GM18517 (cell line): ENCODE results near the gene MKRN1.
"Not testable (repeated sequence)": the region's sequence is repeated elsewhere in the genome, so short reads cannot be mapped to it uniquely, and the experiment has no call there.

ENCODE experiments used
- ATAC-seq: cut with Tn5 transposase; IDR thresholded peaks from one replicate; pipeline ENCODE4 v1.9.1; 2021; ENCODE audit warnings: mild to moderate bottlenecking, moderate library complexity; ENCODE audit not compliant: unreplicated experiment

Gene MKRN1

DNA sequence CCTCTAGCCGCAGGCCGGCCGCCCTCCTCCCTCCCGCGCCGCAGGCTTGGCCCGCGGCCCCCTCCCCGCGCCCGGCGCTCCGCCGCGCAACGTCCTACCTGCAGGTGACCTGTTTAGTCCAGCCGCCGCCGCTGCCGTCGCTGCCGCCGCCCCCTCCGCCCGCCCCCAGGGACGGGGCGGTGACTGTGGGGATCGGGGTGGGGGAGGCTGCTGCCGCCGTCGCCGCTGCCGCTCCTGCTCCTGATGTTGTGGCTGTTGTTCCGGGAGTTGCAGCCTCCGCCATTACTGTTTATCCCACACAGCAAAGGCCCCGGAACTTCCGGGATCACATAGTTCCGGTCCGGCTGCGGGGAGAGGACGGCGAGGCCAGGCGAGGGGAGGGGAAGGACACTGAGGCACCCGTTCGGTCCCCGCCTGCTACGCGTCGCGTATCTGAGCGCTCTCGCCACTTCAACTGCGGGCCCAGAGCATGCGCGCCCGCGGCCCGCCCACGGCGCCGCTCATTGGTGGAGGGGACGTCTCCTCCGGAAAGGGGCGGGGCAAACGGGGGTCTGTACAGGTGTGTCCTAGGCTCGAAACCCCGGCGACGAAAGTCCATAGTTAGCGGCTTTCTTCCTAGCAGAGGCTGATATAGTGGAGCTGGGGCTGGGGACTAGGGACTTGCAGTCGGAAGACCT lies at the start of gene MKRN1:
MKRN1 (minus strand) TSS at position 444 of the 677 bp plus-strand sequence; CDS start at position 283, 161 bp downstream.
- ATAC-seq: peak; percentile 86

DNA sequence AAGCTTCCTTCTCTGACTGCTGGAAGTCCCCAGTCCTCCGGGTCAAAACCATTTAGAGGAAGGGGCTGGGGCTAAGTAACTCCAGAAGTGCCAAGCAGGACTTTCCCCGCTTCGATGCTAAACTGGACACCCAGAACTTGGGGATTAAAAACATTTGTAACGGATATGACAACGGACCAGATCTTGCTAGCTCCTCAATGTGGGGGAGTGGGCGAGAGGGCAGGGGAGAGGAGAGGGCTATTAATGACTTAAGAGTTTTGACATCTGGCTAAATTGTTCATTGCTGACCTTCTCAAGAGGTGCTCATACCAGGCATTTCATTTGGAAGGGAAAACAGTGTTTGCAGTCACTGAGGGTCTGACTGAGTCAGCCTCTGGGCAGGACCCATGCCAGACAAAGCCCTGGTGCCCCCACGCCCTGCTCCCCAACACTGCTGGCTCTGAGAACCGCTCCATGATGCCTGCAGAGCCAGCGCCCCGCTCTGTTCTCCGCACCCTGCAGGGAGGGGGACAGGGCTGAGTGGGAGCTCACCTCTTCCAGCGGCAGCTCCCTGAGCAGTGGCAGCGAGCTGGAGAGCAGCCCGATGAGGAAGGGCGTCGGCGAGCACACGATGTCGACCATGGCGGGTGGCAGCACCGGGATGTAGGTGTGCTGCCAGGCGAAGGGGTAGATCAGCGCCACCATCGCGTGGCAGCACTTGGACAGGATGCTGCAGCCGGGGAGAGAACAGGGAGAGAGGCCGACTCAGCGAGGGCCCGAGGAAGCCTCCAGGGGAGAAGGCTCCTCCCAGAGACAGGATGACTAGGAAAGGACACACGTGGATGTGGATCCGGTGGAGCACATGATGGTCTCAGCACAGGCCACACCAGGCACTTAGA lies 47.7 kb upstream of the MKRN1 start:
- ATAC-seq: no peak

DNA sequence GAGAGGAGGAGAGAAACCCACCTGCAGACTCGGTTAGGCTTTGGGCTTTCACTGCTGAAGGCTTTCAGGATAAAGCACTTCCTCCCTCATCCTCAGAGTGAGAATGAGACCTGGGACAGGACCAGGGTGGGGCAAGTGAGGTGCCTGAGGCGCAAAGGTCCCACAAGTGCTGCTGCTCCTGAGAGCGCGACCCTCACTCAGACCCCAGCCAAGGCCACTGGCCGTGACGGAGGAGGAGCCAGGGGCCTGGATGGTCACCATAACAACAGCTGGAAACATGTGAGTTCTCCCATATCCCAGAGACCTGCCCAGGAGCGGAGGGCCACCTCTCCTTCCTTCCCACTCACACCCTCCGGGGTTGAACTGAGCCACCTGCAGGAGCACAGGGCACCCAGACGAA lies 46.9 kb upstream of the MKRN1 start:
- ATAC-seq: no peak

DNA sequence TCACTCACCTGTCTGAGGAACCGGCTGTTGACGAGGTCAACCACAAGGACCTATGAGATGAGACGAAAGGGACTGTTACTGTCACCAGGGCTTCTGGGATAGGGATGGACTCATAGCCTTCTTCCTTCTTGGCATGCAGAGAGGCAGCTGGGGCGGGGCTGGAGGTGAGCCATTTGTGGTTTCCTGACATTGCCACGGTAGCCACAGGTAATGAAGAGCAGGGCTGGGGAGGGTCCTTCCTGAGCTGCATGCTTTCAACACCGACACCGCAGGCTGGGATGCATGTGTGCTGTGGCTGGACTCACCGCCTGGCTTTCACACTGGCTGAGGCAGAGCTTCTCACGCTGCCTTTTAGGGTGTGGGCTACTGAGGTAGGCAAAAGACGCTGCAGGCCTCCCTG lies 46.4 kb upstream of the MKRN1 start:
- ATAC-seq: no peak

GRCh38 chr7:140521421-140521820 lies 42.1 kb upstream of the MKRN1 start:
- ATAC-seq: no peak

DNA sequence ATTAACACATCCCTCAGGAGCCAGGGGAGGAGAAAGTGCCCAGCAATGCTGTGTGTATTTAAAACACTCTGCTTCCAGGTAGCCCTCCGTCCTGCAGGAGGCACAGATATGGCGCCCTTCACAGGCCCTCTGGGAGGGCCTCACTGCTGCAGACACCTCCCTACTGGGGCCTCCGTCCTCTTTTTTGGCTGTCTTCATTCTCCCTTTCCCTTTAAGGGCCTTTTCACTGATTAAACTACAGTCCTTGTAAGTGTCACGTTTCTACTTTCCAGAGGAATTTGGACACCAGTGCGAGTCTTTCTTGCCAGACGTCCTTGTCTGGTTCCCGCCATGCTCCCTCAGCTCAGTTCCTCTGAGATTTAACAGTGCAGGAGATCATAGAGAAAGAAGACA lies 39.7 kb upstream of the MKRN1 start:
- ATAC-seq: no peak

DNA sequence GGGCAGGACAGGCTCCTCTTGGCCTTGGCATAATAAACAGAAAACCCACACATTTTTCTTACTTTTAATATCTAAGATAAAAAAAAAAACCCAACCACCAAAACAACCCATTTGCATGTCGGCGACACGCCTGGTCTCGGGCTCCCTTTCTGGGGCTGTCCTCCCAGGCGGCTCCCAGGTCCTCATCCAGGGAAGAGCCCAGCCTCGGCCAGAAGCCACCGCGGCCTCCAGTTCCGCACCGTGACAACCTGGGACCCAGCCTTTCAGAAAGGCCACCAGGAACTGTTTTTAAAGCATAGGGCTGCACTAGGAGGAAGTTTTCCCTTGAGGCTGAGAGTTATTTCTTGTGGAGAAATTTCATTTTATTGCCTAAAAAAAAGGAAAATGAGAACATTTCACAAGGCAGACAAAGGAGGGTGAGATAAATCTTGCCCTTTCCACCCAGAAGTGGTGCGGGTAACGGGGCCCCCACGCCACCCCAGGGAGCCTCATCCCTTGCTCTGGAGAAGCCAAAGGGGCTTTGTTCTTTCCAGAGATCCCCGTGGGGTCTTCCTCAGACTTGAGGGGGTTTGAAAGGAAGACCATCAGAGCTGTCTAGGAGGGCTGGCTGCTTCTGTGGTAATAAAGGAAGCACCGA lies 39.2 kb upstream of the MKRN1 start:
- no peak for ATAC-seq

DNA sequence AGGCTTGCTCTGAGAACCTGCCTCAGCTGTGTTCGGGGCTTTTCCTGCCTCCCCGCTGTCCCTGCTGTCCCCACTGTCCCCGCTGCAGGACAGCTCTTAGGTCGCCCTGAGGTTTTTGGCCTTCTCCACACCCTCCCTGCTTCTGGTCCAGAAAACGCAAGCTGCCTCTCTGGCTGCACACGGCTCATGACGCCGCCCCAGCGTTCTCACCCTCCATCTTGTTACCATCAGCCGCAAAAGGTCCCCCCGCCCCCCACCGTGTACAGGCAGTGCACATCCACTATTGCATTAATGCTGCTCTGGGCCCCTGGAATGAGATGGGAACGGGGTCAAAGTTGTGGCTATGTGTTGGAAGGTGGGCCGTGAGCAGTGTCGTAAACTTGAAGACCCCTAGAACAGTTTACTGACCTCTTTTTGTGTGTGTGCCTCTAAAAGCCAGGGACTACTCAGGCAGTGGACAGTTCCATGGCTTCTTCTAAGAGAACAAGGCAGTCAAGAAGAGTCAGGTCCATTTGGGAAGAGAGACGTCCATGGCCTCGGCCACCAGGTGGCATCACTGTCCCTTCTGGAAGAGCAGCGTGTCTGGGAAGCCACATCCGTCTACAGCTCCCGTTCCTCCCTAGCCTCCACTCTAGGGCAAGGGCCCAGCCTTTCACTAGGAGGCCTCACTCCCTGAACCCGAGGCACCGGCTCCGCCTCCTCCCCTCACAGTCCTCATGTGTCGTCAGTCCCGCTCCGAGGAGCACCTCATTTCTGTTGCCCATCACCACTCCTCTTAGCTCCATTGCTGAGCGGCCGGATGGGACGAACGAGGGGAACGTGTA lies 38.5 kb upstream of the MKRN1 start:
- no peak for ATAC-seq

- no peak for ATAC-seq
Measured at GRCh38 chr7:140512317-140513000, 33.2 kb upstream of the MKRN1 start.

DNA sequence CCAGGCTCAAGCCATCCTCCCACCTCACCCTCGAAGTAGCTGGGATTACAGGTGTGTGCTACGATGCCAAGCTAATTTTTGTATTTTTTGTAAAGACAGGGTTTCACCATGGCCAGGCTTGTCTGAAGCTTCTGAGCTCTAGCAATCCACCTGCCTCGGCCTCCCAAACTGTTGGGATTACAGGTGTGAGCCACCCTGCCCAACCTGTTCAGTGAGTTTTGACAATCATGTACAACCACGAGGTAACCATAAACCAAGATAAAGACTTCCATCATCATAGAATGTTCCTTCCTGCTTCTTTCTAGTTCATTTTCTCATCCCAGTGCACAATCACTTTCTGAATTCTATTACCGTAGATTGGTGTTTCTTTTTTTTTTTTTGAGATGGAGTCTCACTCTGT lies 30.5 kb upstream of the MKRN1 start:
- no peak for ATAC-seq

- ATAC-seq: not testable (repeated sequence)
Measured at GRCh38 chr7:140507556-140507955, 28.3 kb upstream of the MKRN1 start.

DNA sequence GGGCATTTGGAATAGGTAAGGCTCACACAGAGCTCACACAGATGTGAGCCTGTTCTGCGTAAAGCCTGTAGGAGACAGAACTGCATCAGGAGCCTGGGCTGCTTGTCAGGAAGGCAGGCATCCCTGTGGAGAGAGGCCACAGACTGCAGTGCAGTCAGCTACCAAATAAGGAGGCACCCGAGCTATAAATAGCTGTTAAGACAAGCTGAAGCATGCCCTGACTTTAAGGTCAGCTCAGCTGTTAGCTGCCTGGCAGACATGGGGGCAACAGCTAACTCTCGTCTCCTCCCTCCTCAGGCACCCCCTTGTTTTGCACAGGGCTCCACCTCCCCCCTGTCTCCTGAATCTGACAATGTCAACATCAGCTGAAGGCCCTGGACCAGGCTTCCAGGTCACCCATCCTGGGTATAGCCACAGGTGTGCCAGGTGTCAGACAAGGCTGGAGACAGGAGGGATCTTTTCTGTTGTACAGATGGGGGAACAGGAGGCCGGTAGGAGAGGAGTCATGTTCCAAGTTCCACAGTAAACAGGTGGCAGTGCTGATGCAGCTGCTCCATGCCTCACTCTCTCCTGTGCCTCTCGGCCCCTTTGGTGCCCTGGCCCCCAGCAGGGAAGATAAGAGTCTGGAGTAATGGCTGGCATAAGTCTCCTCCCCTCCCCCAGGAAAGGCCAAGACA lies 27.6 kb upstream of the MKRN1 start:
- ATAC-seq: no peak

GRCh38 chr7:140501966-140502365 lies 22.7 kb upstream of the MKRN1 start:
- no peak for ATAC-seq

- not testable (repeated sequence) for ATAC-seq
Measured at GRCh38 chr7:140497807-140498206, 18.5 kb upstream of the MKRN1 start.

DNA sequence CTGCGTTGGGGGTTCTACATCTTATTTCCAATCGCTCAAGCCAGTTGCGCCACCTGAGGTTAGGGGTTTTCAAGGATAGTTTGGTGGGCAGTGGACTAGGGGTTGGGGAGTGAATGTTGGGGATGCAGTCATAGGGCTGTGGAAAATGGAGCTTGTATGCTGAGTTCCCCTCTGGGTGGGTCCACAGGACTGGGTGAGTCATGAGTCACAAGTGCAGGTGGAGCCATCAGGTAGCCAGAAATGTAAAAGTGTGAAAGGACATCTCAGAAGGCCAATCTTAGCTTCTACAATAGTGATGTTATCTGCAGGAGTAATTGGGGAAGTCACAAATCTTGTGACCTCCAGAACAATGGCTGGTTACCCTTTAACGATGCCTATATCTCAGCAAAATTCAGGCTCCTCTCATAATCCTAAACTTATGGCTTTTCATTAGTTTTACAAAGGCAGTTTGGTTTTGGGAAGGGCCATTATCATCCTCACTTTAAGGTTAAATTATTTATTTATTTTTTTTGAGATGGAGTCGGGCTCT lies 18.0 kb upstream of the MKRN1 start:
- no peak for ATAC-seq

DNA sequence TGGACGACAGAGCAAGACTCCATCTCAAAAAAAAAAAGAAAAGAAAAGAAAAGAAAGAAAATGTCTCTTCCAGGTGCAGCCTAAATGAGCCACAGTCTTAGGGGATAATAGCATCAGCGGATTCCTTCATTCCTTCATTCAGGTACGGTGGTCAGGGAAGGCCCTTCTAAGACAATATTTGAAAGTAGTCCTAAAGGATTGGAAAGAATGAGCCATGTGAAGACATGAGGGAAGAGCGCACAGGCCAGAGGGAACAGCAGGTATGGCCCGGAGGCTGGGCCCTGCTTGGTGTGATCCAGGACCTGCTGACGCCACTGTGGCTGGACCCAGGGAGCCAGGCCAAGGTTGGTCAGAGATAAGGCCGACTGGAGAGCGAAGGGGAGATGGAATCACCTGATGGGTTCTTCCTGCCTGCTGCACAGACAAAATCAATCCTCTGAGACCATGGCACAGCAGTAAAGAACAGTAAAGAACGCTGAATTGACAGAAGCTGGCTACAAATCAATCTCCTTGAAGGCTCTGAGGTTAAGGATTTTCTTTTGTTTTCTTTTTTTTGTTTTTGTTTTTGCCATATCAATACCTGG lies 16.3 kb upstream of the MKRN1 start:
- no peak for ATAC-seq

DNA sequence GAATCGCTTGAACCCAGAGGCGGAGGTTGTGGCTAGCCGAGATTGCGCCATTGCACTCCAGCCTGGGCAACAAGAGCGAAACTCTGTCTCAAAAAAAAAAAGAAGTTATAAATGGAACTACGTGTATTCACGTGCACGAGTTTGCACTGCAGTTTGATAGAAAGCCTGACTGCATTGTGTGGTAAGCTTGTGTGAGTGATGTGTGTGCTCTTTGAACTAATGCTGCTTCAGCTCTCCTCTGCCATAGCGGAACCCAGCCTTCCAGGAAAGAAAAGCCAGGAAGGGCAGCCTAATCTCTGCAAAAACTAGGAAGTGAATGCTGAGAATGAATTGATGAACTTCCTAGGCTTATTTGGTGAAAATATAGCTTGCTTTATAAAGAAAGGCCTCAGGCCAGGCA lies 15.6 kb upstream of the MKRN1 start:
- ATAC-seq: no peak

DNA sequence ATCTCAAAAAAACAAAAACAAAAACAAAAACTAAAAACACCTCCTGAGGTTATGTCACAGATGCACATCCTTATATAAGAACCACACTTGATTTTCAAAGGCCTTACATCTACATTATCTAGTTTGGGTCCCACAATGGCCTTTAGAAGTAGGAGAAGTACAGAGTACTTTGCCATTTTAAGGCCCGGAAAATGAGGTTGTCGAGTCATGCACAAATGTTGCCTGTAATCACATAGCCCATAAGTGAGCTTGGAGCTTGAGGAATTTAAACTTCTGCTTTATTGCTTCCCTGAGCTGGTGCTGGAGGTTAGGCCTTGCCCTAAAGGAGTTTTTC lies 9.7 kb upstream of the MKRN1 start:
- no peak for ATAC-seq

GRCh38 chr7:140485500-140486265 lies 6.4 kb upstream of the MKRN1 start:
- ATAC-seq: no peak
